CD4-positive, alpha-beta memory T cell (primary cell): ENCODE results near the gene RERE. TPM values are rescaled to one million over a fixed set of nuclear protein-coding genes. Genes with fewer than 3 reads are reported as not detected.
"Not testable (repeated sequence)": the region's sequence is repeated elsewhere in the genome, so short reads cannot be mapped to it uniquely, and the experiment has no call there.

Source experiments
- CTCF ChIA-PET: fragments of 350-600 bp; sonication (Branson Sonifier 250); formaldehyde crosslinking; loops from one replicate; lab custom pipeline; 2021; ENCODE audit warnings: inconsistent platforms; ENCODE audit not compliant: partially characterized antibody; lab: Charles Lee
- POLR2A ChIA-PET: fragments of 350-600 bp; sonication (Branson Sonifier 250); formaldehyde crosslinking; loops from one replicate; lab custom pipeline; 2021; ENCODE audit not compliant: partially characterized antibody; lab: Charles Lee
- DNase-seq, 5 donors: peaks; one replicate each; pipeline versions ENCODE4 v3.0.0 to v3.0.0-alpha.2; 2020 to 2022; ENCODE audit warnings: mixed read lengths in 1 of 5
- H3K27ac ChIP-seq: one replicate; pipeline ENCODE4 v1.7.0; 2013; ENCODE audit warnings: low read depth, low read length
- H3K27me3 ChIP-seq: 2 replicates; pipeline ENCODE4 v1.7.0; 2013; ENCODE audit warnings: mild to moderate bottlenecking, low read length, moderate library complexity; ENCODE audit not compliant: insufficient read depth
- H3K36me3 ChIP-seq: 2 replicates; pipeline ENCODE4 v1.7.0; 2013; ENCODE audit warnings: mild to moderate bottlenecking, low read length, moderate library complexity; ENCODE audit not compliant: insufficient read depth
- H3K4me1 ChIP-seq: 2 replicates; pipeline ENCODE4 v1.7.0; 2013; ENCODE audit warnings: mild to moderate bottlenecking, low read length, moderate library complexity; ENCODE audit not compliant: insufficient read depth
- H3K4me3 ChIP-seq, 2 donors: one replicate each; pipeline ENCODE4 v1.7.0; 2013; ENCODE audit warnings: low read length in 2 of 2, mild to moderate bottlenecking in 1 of 2
- H3K9me3 ChIP-seq, 2 donors: one replicate each; pipeline ENCODE4 v1.7.0; 2013; ENCODE audit warnings: low read length in 2 of 2, control low read depth in 1 of 2; ENCODE audit not compliant: control insufficient read depth in 1 of 2
- H3K27ac Mint-ChIP-seq, 7 donors: one replicate each; pipeline ENCODE4 v1.8.0; 2020 to 2021; ENCODE audit warnings: mixed read lengths in 7 of 7, mild to moderate bottlenecking in 6 of 7, inconsistent platforms in 3 of 7, moderate library complexity in 3 of 7
- H3K27me3 Mint-ChIP-seq, 2 donors: one replicate each; pipeline ENCODE4 v1.8.0; 2020 to 2021; ENCODE audit warnings: mixed read lengths in 2 of 2
- H3K36me3 Mint-ChIP-seq, 2 donors: one replicate each; pipeline ENCODE4 v1.8.0; 2020 to 2021; ENCODE audit warnings: mixed read lengths in 2 of 2, inconsistent platforms in 1 of 2, mild to moderate bottlenecking in 1 of 2
- H3K4me1 Mint-ChIP-seq, 4 donors: one replicate each; pipeline ENCODE4 v1.8.0; 2020 to 2021; ENCODE audit warnings: mixed read lengths in 4 of 4, mild to moderate bottlenecking in 1 of 4
- H3K4me3 Mint-ChIP-seq, 8 donors: one replicate each; pipeline ENCODE4 v1.8.0; 2020 to 2021; ENCODE audit warnings: mixed read lengths in 8 of 8, mild to moderate bottlenecking in 7 of 8, moderate library complexity in 6 of 8, inconsistent platforms in 3 of 8
- H3K9me3 Mint-ChIP-seq, 8 donors: one replicate each; pipeline ENCODE4 v1.8.0; 2020 to 2021; ENCODE audit warnings: mixed read lengths in 8 of 8, mild to moderate bottlenecking in 5 of 8, inconsistent platforms in 3 of 8, moderate library complexity in 1 of 8
- intact Hi-C: fragments of 100-400 bp; cut with micrococcal nuclease; formaldehyde crosslinking; loops from one replicate; pipeline ENCODE4 v1.15.1; 2023
- polyA plus RNA-seq, 2 donors: library from polyadenylated mRNA; unstranded; fragments of 300-500 nt; fragmentation: Illumina TruSeq; gene quantifications; one replicate each; pipeline ENCODE4 v1.2.3, GENCODE V29; 2021
- total RNA-seq, 2 experiments: library from RNA; stranded (reverse); gene quantifications; one replicate each; pipeline ENCODE4 v1.2.3, GENCODE V29; 2021

The RERE gene
- total and polyA plus RNA-seq, 4 experiments from 2014 or later = 0.38 to 117 (median 60.3) TPM

GRCh38 chr1:8599646-8600212 is 217.7 kb downstream of the RERE start:
- Histone ChIP-seq H3K36me3 (no peaks in the 10 kb centered on the region), H3K4me3 (no peak overlapping the region), H3K4me1 (peaks cover 35% of the 10 kb centered on the region), H3K9me3 (no peaks in the 10 kb centered on the region), H3K27me3 (no peaks in the 10 kb centered on the region), H3K27ac (no peak overlapping the region)
- DNase-seq = no peak
- POLR2A ChIA-PET = no interaction called here
- peak overlapping the region in 3 of 7 donors; percentile 14 to 73 (median 48) for H3K27ac Mint-ChIP-seq
- H3K9me3 Mint-ChIP-seq = no peaks in the 10 kb centered on the region
- CTCF ChIA-PET = interaction anchor here (0.6 to 0.9 kb wide), 2 partner anchors 38 to 622 kb away, joined by 3 read pairs; no protein-coding TSS in a partner anchor
- peaks cover 22 to 34% (median 27%) of the 10 kb centered on the region in 4 donors for H3K4me1 Mint-ChIP-seq
- no peak overlapping the region for H3K4me3 Mint-ChIP-seq
- no peaks in the 10 kb centered on the region for H3K27me3 Mint-ChIP-seq
- intact Hi-C loops = no loop called here
- no peaks in the 10 kb centered on the region for H3K36me3 Mint-ChIP-seq

- ChIA-PET POLR2A (no interaction called here), CTCF (interaction anchor here (0.9 kb wide), 1 partner anchor 39 kb away, joined by 3 read pairs; no protein-coding TSS in a partner anchor)
- H3K4me3 ChIP-seq = no peak overlapping the region
- no peaks in the 10 kb centered on the region for H3K27me3 ChIP-seq
- intact Hi-C loops = no loop called here
- Mint-ChIP-seq H3K9me3 (no peaks in the 10 kb centered on the region), H3K27ac (peak overlapping the region in 1 of 7 donors; percentile 48), H3K4me3 (no peak overlapping the region), H3K27me3 (no peaks in the 10 kb centered on the region), H3K4me1 (peaks cover 15 to 28% (median 19%) of the 10 kb centered on the region in 4 donors), H3K36me3 (no peaks in the 10 kb centered on the region)
- no peak overlapping the region for H3K27ac ChIP-seq
- peaks cover 25% of the 10 kb centered on the region for H3K4me1 ChIP-seq
- H3K36me3 ChIP-seq = no peaks in the 10 kb centered on the region
- no peaks in the 10 kb centered on the region for H3K9me3 ChIP-seq
- DNase-seq = no peak
These were observed 218.7 kb downstream of the RERE start for GRCh38 chr1:8598783-8599182.

DNA sequence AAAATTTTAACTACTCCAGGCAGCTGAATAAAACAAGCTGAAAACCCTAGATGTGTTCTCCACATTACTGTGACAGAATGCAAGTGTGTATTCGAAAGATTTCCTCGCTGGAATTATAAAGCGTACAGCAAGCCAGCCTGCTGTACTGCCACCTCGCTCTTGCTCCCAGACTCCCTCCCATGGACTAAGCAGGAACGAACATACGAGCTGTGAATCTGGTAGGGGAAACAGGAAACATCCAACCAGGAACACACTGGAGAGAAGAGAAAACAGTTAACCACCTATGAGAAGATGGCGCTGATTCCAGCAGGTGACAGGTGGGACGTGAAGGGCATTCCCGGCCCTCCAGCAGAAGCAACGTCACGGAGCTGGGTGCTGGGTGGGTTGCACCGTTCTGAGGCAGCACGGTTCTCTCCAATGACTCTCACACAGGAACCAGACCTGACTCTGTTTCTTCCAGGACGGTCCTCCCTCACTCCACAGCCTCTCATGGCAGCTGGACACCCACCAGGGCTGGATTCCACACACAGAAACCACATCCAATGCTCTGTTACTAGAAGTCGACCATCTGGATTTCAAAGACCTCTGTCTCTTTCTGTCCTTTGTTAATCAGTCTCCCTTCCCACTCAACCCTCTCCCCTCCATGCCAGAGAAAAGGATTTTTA is 219.2 kb downstream of the RERE start:
- ChIA-PET POLR2A (no interaction called here), CTCF (no interaction called here)
- Mint-ChIP-seq H3K36me3 (no peaks in the 10 kb centered on the region), H3K27ac (no peak overlapping the region), H3K27me3 (no peaks in the 10 kb centered on the region), H3K4me3 (no peak overlapping the region), H3K9me3 (no peaks in the 10 kb centered on the region), H3K4me1 (peaks cover 10 to 22% (median 14%) of the 10 kb centered on the region in 4 donors)
- intact Hi-C loops = no loop called here
- no peak for DNase-seq
- Histone ChIP-seq H3K4me1 (peaks cover 20% of the 10 kb centered on the region), H3K27me3 (no peaks in the 10 kb centered on the region), H3K36me3 (no peaks in the 10 kb centered on the region), H3K27ac (no peak overlapping the region), H3K4me3 (no peak overlapping the region), H3K9me3 (no peaks in the 10 kb centered on the region)

DNA sequence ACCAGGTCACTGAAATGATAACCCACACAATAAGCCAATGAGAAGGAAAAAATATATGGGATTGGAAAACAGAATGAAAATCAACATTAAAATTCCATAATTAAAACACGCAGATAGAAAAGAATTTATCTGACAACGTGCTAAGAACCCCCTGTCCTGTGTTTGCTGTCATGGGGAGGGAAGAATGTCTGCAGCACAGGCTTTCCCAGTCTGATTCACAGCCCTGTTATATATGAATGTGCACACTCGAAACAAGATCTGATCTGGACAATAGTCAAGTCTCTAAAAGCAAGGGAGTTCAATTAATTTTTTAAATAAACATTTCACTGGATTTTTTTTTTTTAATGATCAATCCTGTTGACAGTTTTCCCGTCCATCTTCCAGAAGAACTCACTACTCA is 220.0 kb downstream of the RERE start:
- intact Hi-C loops = no loop called here
- Mint-ChIP-seq H3K9me3 (no peaks in the 10 kb centered on the region), H3K27me3 (no peaks in the 10 kb centered on the region), H3K27ac (peak overlapping the region in 2 of 7 donors; percentile 19 to 51), H3K36me3 (no peaks in the 10 kb centered on the region), H3K4me1 (peaks cover 3 to 15% (median 8%) of the 10 kb centered on the region in 4 donors), H3K4me3 (no peak overlapping the region)
- no peaks in the 10 kb centered on the region for H3K9me3 ChIP-seq
- H3K27ac ChIP-seq = no peak overlapping the region
- H3K27me3 ChIP-seq = no peaks in the 10 kb centered on the region
- POLR2A ChIA-PET = no interaction called here
- CTCF ChIA-PET = no interaction called here
- H3K4me3 ChIP-seq = no peak overlapping the region
- no peak for DNase-seq
- peaks cover 12% of the 10 kb centered on the region for H3K4me1 ChIP-seq
- no peaks in the 10 kb centered on the region for H3K36me3 ChIP-seq

DNA sequence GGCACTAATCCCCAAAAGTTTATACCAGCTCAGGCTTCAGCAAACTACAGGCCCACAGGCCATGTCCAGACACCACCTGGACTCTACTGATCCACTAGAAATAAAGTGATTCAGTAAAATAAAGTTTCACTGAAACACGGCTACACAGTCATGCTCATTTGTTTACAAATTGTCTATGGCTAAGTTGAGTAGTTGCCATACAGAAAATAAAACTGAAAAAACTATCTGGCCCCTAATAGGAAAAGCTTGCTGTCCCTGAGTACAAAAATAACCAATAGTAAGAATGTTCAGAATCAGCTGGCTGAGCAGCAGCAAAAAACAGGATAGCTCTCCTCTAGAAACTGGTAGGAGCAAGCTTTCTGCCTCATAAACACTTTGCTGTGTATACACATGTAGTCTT is 221.5 kb downstream of the RERE start:
- peaks cover 0 to 8% (median 4%) of the 10 kb centered on the region in 4 donors for H3K4me1 Mint-ChIP-seq
- H3K27me3 Mint-ChIP-seq = no peaks in the 10 kb centered on the region
- ChIA-PET POLR2A (no interaction called here), CTCF (interaction anchor here (1.1 kb wide), 1 partner anchor 130 kb away, joined by 3 read pairs; no protein-coding TSS in a partner anchor)
- no peak for DNase-seq
- Histone ChIP-seq H3K4me3 (no peak overlapping the region), H3K27me3 (no peaks in the 10 kb centered on the region), H3K36me3 (no peaks in the 10 kb centered on the region), H3K27ac (no peak overlapping the region), H3K4me1 (no peaks in the 10 kb centered on the region), H3K9me3 (no peaks in the 10 kb centered on the region)
- H3K36me3 Mint-ChIP-seq = no peaks in the 10 kb centered on the region
- no peaks in the 10 kb centered on the region for H3K9me3 Mint-ChIP-seq
- H3K4me3 Mint-ChIP-seq = no peak overlapping the region
- H3K27ac Mint-ChIP-seq = peak overlapping the region in 1 of 7 donors; percentile 17
- intact Hi-C loops = no loop called here

GRCh38 chr1:8595332-8595731 is 222.1 kb downstream of the RERE start:
- no peaks in the 10 kb centered on the region for H3K27me3 Mint-ChIP-seq
- H3K27me3 ChIP-seq = no peaks in the 10 kb centered on the region
- H3K9me3 Mint-ChIP-seq = no peaks in the 10 kb centered on the region
- no peak overlapping the region for H3K27ac Mint-ChIP-seq
- H3K36me3 Mint-ChIP-seq = peaks cover 0 to 3% of the 10 kb centered on the region in 2 donors
- no peak overlapping the region for H3K27ac ChIP-seq
- no peaks in the 10 kb centered on the region for H3K9me3 ChIP-seq
- H3K4me1 ChIP-seq = no peaks in the 10 kb centered on the region
- peaks cover 0 to 8% (median 7%) of the 10 kb centered on the region in 4 donors for H3K4me1 Mint-ChIP-seq
- no peak overlapping the region for H3K4me3 Mint-ChIP-seq
- no peak for DNase-seq
- POLR2A ChIA-PET = no interaction called here
- H3K4me3 ChIP-seq = no peak overlapping the region
- intact Hi-C loops = no loop called here
- CTCF ChIA-PET = interaction anchor here (1.0 kb wide), 1 partner anchor 254 kb away, joined by 3 read pairs; no protein-coding TSS in a partner anchor
- no peaks in the 10 kb centered on the region for H3K36me3 ChIP-seq

GRCh38 chr1:8593292-8593691 is 224.1 kb downstream of the RERE start:
- H3K27me3 Mint-ChIP-seq, H3K27ac ChIP-seq, H3K27me3 ChIP-seq, H3K36me3 Mint-ChIP-seq, H3K9me3 Mint-ChIP-seq, H3K9me3 ChIP-seq, CTCF ChIA-PET, H3K4me3 Mint-ChIP-seq, POLR2A ChIA-PET, H3K36me3 ChIP-seq, intact Hi-C loops, H3K4me1 ChIP-seq, H3K4me3 ChIP-seq, DNase-seq: not testable (repeated sequence)
- peaks cover 0 to 13% (median 7%) of the 10 kb centered on the region in 4 donors for H3K4me1 Mint-ChIP-seq
- H3K27ac Mint-ChIP-seq = peak overlapping the region in 1 of 7 donors; percentile 11
